Activated CD8-positive, alpha-beta T cell treated with anti-CD3 and anti-CD28 coated beads for 36 hours (primary cell): ENCODE measurements around the gene APOC3. TPM values are rescaled to one million over a fixed set of nuclear protein-coding genes. Genes with fewer than 3 reads are reported as not detected.

ENCODE experiments used
- ATAC-seq: fragments of 200-7000 bp; cut with Tn5 transposase; one replicate; pipeline ENCODE4 v1.10.0; 2021; ENCODE audit warnings: mild to moderate bottlenecking, moderate library complexity
- CTCF ChIA-PET: fragments of 350-600 bp; sonication (Branson Sonifier 250); formaldehyde crosslinking; loops from one replicate; lab custom pipeline; 2021; ENCODE audit warnings: antibody characterized with exemption; lab: Charles Lee
- POLR2A ChIA-PET: fragments of 350-600 bp; sonication (Branson Sonifier 250); formaldehyde crosslinking; loops from one replicate; lab custom pipeline; 2021; ENCODE audit warnings: antibody characterized with exemption; lab: Charles Lee
- DNase-seq: peaks from one replicate; pipeline ENCODE4 v3.0.0-alpha.2; 2020
- H3K27ac Mint-ChIP-seq: one replicate; pipeline ENCODE4 v1.8.0; 2021; ENCODE audit warnings: mild to moderate bottlenecking, mixed read lengths
- H3K27me3 Mint-ChIP-seq: one replicate; pipeline ENCODE4 v1.8.0; 2021; ENCODE audit warnings: mixed read lengths
- H3K36me3 Mint-ChIP-seq: one replicate; pipeline ENCODE4 v1.8.0; 2021; ENCODE audit warnings: low read depth, mixed read lengths
- H3K4me1 Mint-ChIP-seq: one replicate; pipeline ENCODE4 v1.8.0; 2021; ENCODE audit warnings: low read depth, mixed read lengths
- H3K4me3 Mint-ChIP-seq: one replicate; pipeline ENCODE4 v1.8.0; 2021; ENCODE audit warnings: mild to moderate bottlenecking, moderate library complexity, mixed read lengths
- H3K9me3 Mint-ChIP-seq: one replicate; pipeline ENCODE4 v1.8.0; 2021; ENCODE audit warnings: mixed read lengths
- CTCF ChIP-seq: fragments of 200-600 bp; IDR thresholded peaks from one replicate; pipeline ENCODE4 v1.8.0; 2022; ENCODE audit warnings: antibody characterized with exemption, mild to moderate bottlenecking
- intact Hi-C: fragments of 100-400 bp; cut with micrococcal nuclease; formaldehyde crosslinking; loops from one replicate; pipeline ENCODE4 v1.10.0; 2022
- total RNA-seq, 2 experiments: library from RNA; stranded (reverse); gene quantifications; one replicate each; pipeline ENCODE4 v1.2.3, GENCODE V29; 2021

APOC3 gene
- total RNA-seq, 2 experiments from 2014 or later = not detected

DNA sequence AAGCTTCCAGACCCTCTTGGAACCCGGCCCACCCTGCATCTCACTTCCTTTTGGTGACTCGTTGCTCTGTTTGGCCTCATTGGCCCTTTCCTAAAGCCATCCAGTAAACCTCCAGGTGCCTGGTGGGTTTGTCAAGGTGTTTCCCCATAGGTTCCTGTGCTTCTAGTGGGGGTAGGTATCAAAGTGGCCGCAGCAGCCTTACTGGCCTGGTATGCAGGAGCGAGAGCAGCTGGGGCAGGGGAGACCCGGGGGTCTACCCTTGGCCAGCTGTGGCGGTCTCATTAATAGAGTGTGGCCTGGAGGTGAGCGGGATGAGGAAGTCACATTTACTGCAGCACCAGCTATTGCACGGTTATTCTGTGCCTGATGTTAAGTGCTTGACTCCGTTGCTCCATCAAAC, 10.7 kb upstream of the APOC3 start:
- ATAC-seq (no peak), DNase-seq (no peak)
- Mint-ChIP-seq H3K27ac (no peak overlapping the region), H3K36me3 (no peaks in the 10 kb centered on the region), H3K4me1 (no peaks in the 10 kb centered on the region), H3K27me3 (no peaks in the 10 kb centered on the region), H3K9me3 (no peaks in the 10 kb centered on the region), H3K4me3 (no peak overlapping the region)
- intact Hi-C loops = no loop called here
- CTCF ChIA-PET = no interaction called here
- POLR2A ChIA-PET = interaction anchor here (0.6 kb wide), 1 partner anchor 18 kb away, joined by 3 read pairs; the partner anchor contains the start of gene APOA1
- TF ChIP-seq CTCF = no peak

DNA sequence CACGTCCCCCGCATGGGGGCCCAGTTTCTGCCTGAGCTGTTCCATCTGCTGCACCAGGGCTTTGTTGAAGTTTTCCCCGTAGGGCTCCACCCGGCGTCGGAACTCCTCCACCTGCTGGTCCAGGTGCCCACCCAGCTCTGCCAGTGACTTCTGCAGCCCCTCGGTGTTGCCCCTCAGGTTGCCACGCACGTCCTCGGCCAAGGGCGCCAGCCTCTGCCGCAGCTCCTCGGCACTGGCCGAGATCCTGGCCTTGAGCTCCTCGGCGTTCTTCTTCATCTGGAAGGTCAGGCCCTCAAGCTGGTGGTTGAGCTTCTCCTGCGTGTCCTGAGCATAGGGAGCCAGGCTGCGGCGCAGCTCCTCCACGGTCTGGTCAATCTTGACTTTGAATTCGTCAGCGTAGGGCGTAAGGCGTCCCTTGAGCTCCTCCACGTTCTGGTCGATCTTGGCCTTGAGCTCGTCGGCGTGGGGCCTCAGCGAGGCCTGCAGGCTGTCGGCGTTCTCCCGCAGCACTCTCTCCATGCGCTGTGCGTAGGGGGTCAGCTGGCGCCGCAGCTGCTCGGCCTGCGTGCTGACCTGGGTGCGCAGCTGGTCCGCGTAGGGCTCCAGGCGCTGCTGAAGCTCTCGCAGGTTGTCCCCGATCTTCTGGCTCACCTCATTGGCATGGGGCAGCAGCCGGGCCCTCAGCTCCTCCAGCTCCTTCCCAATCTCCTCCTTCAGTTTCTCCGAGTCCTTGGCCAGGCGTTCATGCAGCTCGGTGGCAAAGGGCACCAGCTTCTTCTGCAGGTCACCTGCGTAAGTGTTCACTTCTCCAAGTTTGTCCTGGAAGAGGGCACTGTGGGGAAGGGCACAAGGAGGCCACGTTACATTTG, 8.4 kb upstream of the APOC3 start:
- POLR2A ChIA-PET = interaction anchor here (1.0 to 1.8 kb wide), 2 partner anchors 14 kb away, joined by 3 to 4 read pairs; no protein-coding TSS in a partner anchor
- Mint-ChIP-seq H3K4me1 (no peaks in the 10 kb centered on the region), H3K9me3 (no peaks in the 10 kb centered on the region), H3K4me3 (no peak overlapping the region), H3K36me3 (no peaks in the 10 kb centered on the region), H3K27ac (no peak overlapping the region), H3K27me3 (no peaks in the 10 kb centered on the region)
- CTCF ChIA-PET = interaction anchor here (0.8 to 1.7 kb wide), 5 partner anchors 8 to 284 kb away, joined by 3 to 8 read pairs (median 3); partner anchors contain the start of gene APOA5
- TF ChIP-seq CTCF = no peak
- no peak for DNase-seq
- intact Hi-C loops = no loop called here
- ATAC-seq = no peak

GRCh38 chr11:116822575-116822974, 7.1 kb upstream of the APOC3 start:
- CTCF ChIA-PET = interaction anchor here (0.8 to 1.7 kb wide), 4 partner anchors 10 to 90 kb away, joined by 3 to 8 read pairs (median 4); partner anchors contain the start of gene APOA5
- Mint-ChIP-seq H3K36me3 (no peaks in the 10 kb centered on the region), H3K27me3 (no peaks in the 10 kb centered on the region), H3K4me3 (no peak overlapping the region), H3K27ac (no peak overlapping the region), H3K9me3 (no peaks in the 10 kb centered on the region), H3K4me1 (no peaks in the 10 kb centered on the region)
- intact Hi-C loops = no loop called here
- POLR2A ChIA-PET = interaction anchor here (1.0 to 1.8 kb wide), 2 partner anchors 8 to 13 kb away, joined by 3 to 4 read pairs; no protein-coding TSS in a partner anchor
- ATAC-seq (no peak), DNase-seq (no peak)
- no peak for TF ChIP-seq CTCF

DNA sequence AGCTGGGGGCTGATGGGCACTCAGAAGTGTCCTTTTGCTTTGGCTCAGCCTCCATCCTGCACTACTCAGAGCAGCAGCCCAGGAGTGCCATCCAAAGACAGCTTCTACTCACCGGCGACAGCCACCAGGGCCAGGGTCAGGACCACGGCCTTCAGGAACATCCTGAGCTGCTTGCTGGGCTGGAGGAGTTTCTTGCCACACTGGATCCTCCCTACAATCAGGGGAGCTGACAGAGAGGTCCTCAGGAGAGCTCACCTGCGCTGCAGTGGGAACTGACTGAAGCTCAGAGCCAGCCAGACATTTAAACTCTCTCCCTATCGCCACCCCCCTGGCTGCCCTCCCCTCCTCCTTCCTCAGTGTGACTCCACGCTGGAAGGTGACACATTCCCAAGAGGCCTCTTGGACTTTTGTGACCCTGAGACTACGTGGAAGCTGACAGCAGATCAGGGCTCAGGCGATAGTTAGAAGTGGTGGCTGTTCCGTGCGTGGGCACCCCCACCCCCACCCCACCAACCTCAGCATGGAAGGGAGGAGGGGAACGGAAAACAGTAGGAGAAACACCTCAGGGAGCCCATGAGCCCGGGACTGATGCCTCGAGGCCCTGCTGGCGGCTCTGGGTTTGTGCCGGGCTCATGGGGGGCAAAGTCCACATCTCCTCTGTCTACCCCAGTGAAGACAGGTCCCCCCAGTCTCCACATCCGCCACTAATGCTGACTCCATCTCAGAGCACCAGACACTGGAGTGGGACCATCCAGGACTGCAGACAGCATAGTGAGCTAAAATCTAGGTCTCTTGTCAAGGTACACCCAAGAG, 6.5 kb upstream of the APOC3 start, which contains the start of gene APOA4:
APOA4 (minus strand) TSS at position 274 of the 813 bp plus-strand sequence; CDS start at position 161, 113 bp downstream.
- H3K4me3 Mint-ChIP-seq = no peak within 1 kb of the TSS
- ChIA-PET CTCF (interaction anchor here (0.8 to 1.7 kb wide), 4 partner anchors 10 to 91 kb away, joined by 3 to 8 read pairs (median 4); partner anchors contain the start of gene APOA5), POLR2A (interaction anchor here (1.0 to 1.8 kb wide), 2 partner anchors 7 to 12 kb away, joined by 3 to 4 read pairs; no protein-coding TSS in a partner anchor)
- no peaks in the 10 kb centered on the region for H3K36me3 Mint-ChIP-seq
- no peaks in the 10 kb centered on the region for H3K27me3 Mint-ChIP-seq
- no peak within 1 kb of the TSS for H3K27ac Mint-ChIP-seq
- no peak for ATAC-seq
- intact Hi-C loops = no loop called here
- no peak for TF ChIP-seq CTCF
- DNase-seq = no peak
- H3K4me1 Mint-ChIP-seq = no peaks in the 10 kb centered on the region
- H3K9me3 Mint-ChIP-seq = no peaks in the 10 kb centered on the region
